HEK293T (cell line): ENCODE results near the gene TIFAB.

Source experiments
- CTCF ChIA-PET: fragments of 350-600 bp; formaldehyde crosslinking; extraction: SDS; loops from one replicate; lab custom pipeline; 2021; ENCODE audit warnings: antibody characterized with exemption, inconsistent platforms; lab: Yijun Ruan, JAX
- POLR2A ChIA-PET: fragments of 350-600 bp; formaldehyde crosslinking; extraction: SDS; loops from one replicate; lab custom pipeline; 2020; ENCODE audit warnings: antibody characterized with exemption, inconsistent platforms; lab: Yijun Ruan, JAX
- DNase-seq: peaks from one replicate; pipeline ENCODE4 v3.0.0; 2012; ENCODE audit warnings: mixed read lengths; ENCODE audit errors: extremely low spot score
- ARNT ChIP-seq: fragments of 450-650 bp; IDR thresholded peaks from 2 replicates; pipeline ENCODE4 v1.6.1; 2017; ENCODE audit warnings: mild to moderate bottlenecking
- BHLHE40 ChIP-seq: fragments of 450-650 bp; IDR thresholded peaks from 2 replicates; pipeline ENCODE4 v1.6.1; 2016; ENCODE audit warnings: mild to moderate bottlenecking, moderate library complexity, borderline replicate concordance
- CTBP1 ChIP-seq: fragments of 450-650 bp; IDR thresholded peaks from 2 replicates; pipeline ENCODE4 v1.6.1; 2016; ENCODE audit warnings: borderline replicate concordance
- ELF4 ChIP-seq: fragments of 450-650 bp; IDR thresholded peaks from 2 replicates; pipeline ENCODE4 v1.6.1; 2017; ENCODE audit warnings: antibody characterized with exemption
- FOXA1 ChIP-seq: fragments of 450-650 bp; IDR thresholded peaks from 2 replicates; pipeline ENCODE4 v1.6.1; 2016; ENCODE audit warnings: mild to moderate bottlenecking
- FOXK2 ChIP-seq: fragments of 450-650 bp; IDR thresholded peaks from 2 replicates; pipeline ENCODE4 v1.6.1; 2016; ENCODE audit warnings: mild to moderate bottlenecking
- FOXM1 ChIP-seq: fragments of 450-650 bp; IDR thresholded peaks from 2 replicates; pipeline ENCODE4 v1.6.1; 2017; ENCODE audit warnings: mild to moderate bottlenecking, borderline replicate concordance
- HDGF ChIP-seq: fragments of 450-650 bp; IDR thresholded peaks from 2 replicates; pipeline ENCODE4 v1.6.1; 2017; ENCODE audit warnings: antibody characterized with exemption, borderline replicate concordance
- L3MBTL2 ChIP-seq: fragments of 450-650 bp; conservative IDR thresholded peaks from 2 replicates; pipeline ENCODE4 v1.6.1; 2016; ENCODE audit warnings: mild to moderate bottlenecking
- LEF1 ChIP-seq: fragments of 450-650 bp; IDR thresholded peaks from 2 replicates; pipeline ENCODE4 v1.6.1; 2017; ENCODE audit warnings: mild to moderate bottlenecking, borderline replicate concordance
- NFRKB ChIP-seq: fragments of 450-650 bp; IDR thresholded peaks from 2 replicates; pipeline ENCODE4 v1.6.1; 2016; ENCODE audit warnings: mild to moderate bottlenecking, moderate library complexity
- PKNOX1 ChIP-seq: fragments of 450-650 bp; IDR thresholded peaks from 2 replicates; pipeline ENCODE4 v1.6.1; 2016
- SP1 ChIP-seq: fragments of 450-650 bp; IDR thresholded peaks from 2 replicates; pipeline ENCODE4 v1.6.1; 2017
- SUZ12 ChIP-seq: fragments of 450-650 bp; IDR thresholded peaks from 2 replicates; pipeline ENCODE4 v1.6.1; 2016; ENCODE audit warnings: mild to moderate bottlenecking
- TARDBP ChIP-seq: fragments of 450-650 bp; IDR thresholded peaks from 2 replicates; pipeline ENCODE4 v1.6.1; 2016
- ZNF384 ChIP-seq: fragments of 450-650 bp; IDR thresholded peaks from 2 replicates; pipeline ENCODE4 v1.6.1; 2016

TIFAB gene

GRCh38 chr5:135493406-135494180, 41.4 kb upstream of the TIFAB start:
- TF ChIP-seq NFRKB: no peak
- TF ChIP-seq L3MBTL2: no peak
- no peak for TF ChIP-seq SP1
- TF ChIP-seq FOXK2: no peak
- no peak for TF ChIP-seq ELF4
- no peak for TF ChIP-seq ARNT
- TF ChIP-seq HDGF: no peak
- no peak for TF ChIP-seq BHLHE40
- no peak for TF ChIP-seq FOXM1
- TF ChIP-seq ZNF384: no peak
- TF ChIP-seq CTBP1: no peak
- no peak for TF ChIP-seq LEF1
- TF ChIP-seq SUZ12: no peak
- no peak for DNase-seq
- CTCF ChIA-PET: interaction anchor here (0.5 to 1.9 kb wide), 2 partner anchors 67 to 588 kb away, joined by 4 to 9 read pairs; no protein-coding TSS in a partner anchor
- POLR2A ChIA-PET: interaction anchor here (1.1 kb wide), 1 partner anchor 639 kb away, joined by 3 read pairs; the partner anchor contains the start of gene SMAD5

GRCh38 chr5:135492319-135492626, 40.1 kb upstream of the TIFAB start:
- ChIA-PET CTCF (interaction anchor here (0.8 to 2.7 kb wide), 4 partner anchors 14 to 74 kb away, joined by 3 to 6 read pairs (median 6); no protein-coding TSS in a partner anchor), POLR2A (interaction anchor here (0.8 to 1.0 kb wide), 2 partner anchors 11 to 17 kb away, joined by 3 to 5 read pairs; no protein-coding TSS in a partner anchor)
- no peak for DNase-seq
- TF ChIP-seq HDGF: no peak
- TF ChIP-seq LEF1: no peak
- TF ChIP-seq FOXM1: no peak
- no peak for TF ChIP-seq L3MBTL2
- TF ChIP-seq NFRKB: no peak
- no peak for TF ChIP-seq PKNOX1
- TF ChIP-seq ARNT: no peak
- TF ChIP-seq ZNF384: no peak
- no peak for TF ChIP-seq TARDBP
- no peak for TF ChIP-seq CTBP1
- no peak for TF ChIP-seq SP1
- no peak for TF ChIP-seq SUZ12
- no peak for TF ChIP-seq FOXK2
- TF ChIP-seq ELF4: no peak
- TF ChIP-seq FOXA1: no peak
- TF ChIP-seq BHLHE40: no peak

GRCh38 chr5:135491552-135492318, 39.6 kb upstream of the TIFAB start:
- no peak for DNase-seq
- TF ChIP-seq PKNOX1 (peak; percentile 86), ELF4 (no peak), HDGF (no peak), CTBP1 (no peak)
- ChIA-PET CTCF (interaction anchor here (0.6 to 2.7 kb wide), 6 partner anchors 14 to 74 kb away, joined by 3 to 6 read pairs (median 5); no protein-coding TSS in a partner anchor), POLR2A (interaction anchor here (0.8 to 1.3 kb wide), 4 partner anchors 11 to 57 kb away, joined by 3 to 5 read pairs (median 3); no protein-coding TSS in a partner anchor)

- ChIA-PET CTCF (interaction anchor here (1.5 to 2.7 kb wide), 5 partner anchors 13 to 70 kb away, joined by 5 to 8 read pairs (median 6); no protein-coding TSS in a partner anchor), POLR2A (interaction anchor here (0.9 to 1.3 kb wide), 4 partner anchors 8 to 57 kb away, joined by 3 to 5 read pairs (median 4); no protein-coding TSS in a partner anchor)
- TF ChIP-seq LEF1 (no peak), PKNOX1 (no peak), FOXA1 (no peak), HDGF (no peak), BHLHE40 (no peak), FOXM1 (no peak), ELF4 (no peak), FOXK2 (no peak), NFRKB (no peak), SP1 (no peak), ZNF384 (no peak), TARDBP (no peak), CTBP1 (no peak), SUZ12 (no peak), L3MBTL2 (no peak), ARNT (no peak)
- DNase-seq: no peak
These were observed 38.9 kb upstream of the TIFAB start for GRCh38 chr5:135491038-135491551.

GRCh38 chr5:135490245-135491037, 38.3 kb upstream of the TIFAB start:
- POLR2A ChIA-PET: interaction anchor here (1.1 to 1.3 kb wide), 2 partner anchors 9 to 24 kb away, joined by 3 to 4 read pairs; no protein-coding TSS in a partner anchor
- CTCF ChIA-PET: interaction anchor here (1.5 to 2.7 kb wide), 5 partner anchors 13 to 70 kb away, joined by 5 to 8 read pairs (median 6); no protein-coding TSS in a partner anchor
- no peak for DNase-seq
- TF ChIP-seq LEF1 (no peak), HDGF (no peak), TARDBP (no peak), FOXM1 (no peak), BHLHE40 (no peak), NFRKB (no peak), L3MBTL2 (no peak), FOXK2 (no peak), CTBP1 (no peak), SUZ12 (no peak)
